Measurements from ENCODE around the gene CRTC2.

- TF ChIP-seq CTCF (IDR thresholded peaks at IDR 0.05) (no peak), POLR2A (IDR thresholded peaks at IDR 0.05) (no peak), POLR2AphosphoS5 (IDR thresholded peaks at IDR 0.05) (no peak)
Measured at GRCh38 chr1:153973071-153973470, 14.7 kb upstream of the CRTC2 start.

All from breast epithelium (tissue), 3 donors.